GM21367 (cell line): Measurements from ENCODE around the gene ADRA2C.

Source experiments
- ATAC-seq: cut with Tn5 transposase; IDR thresholded peaks from one replicate; pipeline ENCODE4 v1.9.1; 2021; ENCODE audit not compliant: unreplicated experiment

ADRA2C gene

GRCh38 chr4:3766036-3766784, at the start of gene ADRA2C:
ADRA2C (plus strand) TSS chr4:3766385; CDS start chr4:3766607, 222 bp downstream.
- no peak for ATAC-seq

GRCh38 chr4:3716631-3717235, 49.5 kb upstream of the ADRA2C start:
- ATAC-seq = no peak

GRCh38 chr4:3717241-3717640, 48.9 kb upstream of the ADRA2C start:
- no peak for ATAC-seq

- ATAC-seq = no peak
Observed at GRCh38 chr4:3718462-3718861, 47.7 kb upstream of the ADRA2C start.

GRCh38 chr4:3719191-3719590, 47.0 kb upstream of the ADRA2C start:
- ATAC-seq = no peak

GRCh38 chr4:3719836-3720235, 46.3 kb upstream of the ADRA2C start:
- ATAC-seq = no peak

- no peak for ATAC-seq
Observed at GRCh38 chr4:3720466-3720865, 45.7 kb upstream of the ADRA2C start.

GRCh38 chr4:3721186-3721585, 45.0 kb upstream of the ADRA2C start:
- no peak for ATAC-seq

GRCh38 chr4:3721627-3722026, 44.6 kb upstream of the ADRA2C start:
- no peak for ATAC-seq

- no peak for ATAC-seq
Observed at GRCh38 chr4:3722446-3723231, 43.5 kb upstream of the ADRA2C start.

- no peak for ATAC-seq
Observed at GRCh38 chr4:3723232-3723642, 42.9 kb upstream of the ADRA2C start.

- ATAC-seq = no peak
Observed at GRCh38 chr4:3724319-3725231, 41.6 kb upstream of the ADRA2C start.

- ATAC-seq = no peak
Observed at GRCh38 chr4:3725936-3726870, 40.0 kb upstream of the ADRA2C start.

- ATAC-seq = no peak
Observed at GRCh38 chr4:3727847-3728469, 38.2 kb upstream of the ADRA2C start.

GRCh38 chr4:3729188-3729881, 36.9 kb upstream of the ADRA2C start:
- no peak for ATAC-seq

GRCh38 chr4:3729882-3730226, 36.3 kb upstream of the ADRA2C start:
- ATAC-seq = no peak

- no peak for ATAC-seq
Observed at GRCh38 chr4:3730422-3731190, 35.6 kb upstream of the ADRA2C start.
